Measurements from ENCODE around the gene ATP5PD.
"Not testable (repeated sequence)": the region's sequence is repeated elsewhere in the genome, so short reads cannot be mapped to it uniquely, and the experiment has no call there.

ATP5PD gene

DNA sequence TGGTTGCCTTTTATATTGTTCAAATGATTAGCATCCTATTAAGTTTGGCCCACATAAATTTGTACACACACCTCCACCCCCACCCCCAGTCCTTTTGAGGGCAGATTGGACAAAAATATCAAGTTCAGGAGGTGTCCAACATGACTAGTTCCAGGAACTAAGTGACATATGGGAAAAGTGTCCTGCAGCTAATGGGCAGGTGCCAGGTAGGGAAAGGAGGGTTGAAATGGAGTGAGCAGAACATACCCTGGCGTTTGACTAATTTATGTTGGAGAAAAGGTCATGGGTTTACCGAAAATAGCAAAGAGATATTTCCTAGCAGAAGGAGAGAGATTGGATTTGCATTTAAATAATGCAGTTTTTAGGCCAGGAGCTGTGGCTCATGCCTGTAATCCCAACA lies 5.2 kb upstream of the ATP5PD start:
- no peak for DNase-seq (ENCODE audit: low read depth in 2 of 2)

GRCh38 chr17:75049706-75050105 lies 2.9 kb upstream of the ATP5PD start:
- DNase-seq (ENCODE audit: low read depth in 2 of 2): no peak

- DNase-seq (ENCODE audit: low read depth in 2 of 2): no peak
These were observed 2.3 kb upstream of the ATP5PD start for GRCh38 chr17:75049057-75049456.

- DNase-seq (ENCODE audit: low read depth in 2 of 2): no peak
These were observed 1.6 kb upstream of the ATP5PD start for GRCh38 chr17:75048249-75048878.

DNA sequence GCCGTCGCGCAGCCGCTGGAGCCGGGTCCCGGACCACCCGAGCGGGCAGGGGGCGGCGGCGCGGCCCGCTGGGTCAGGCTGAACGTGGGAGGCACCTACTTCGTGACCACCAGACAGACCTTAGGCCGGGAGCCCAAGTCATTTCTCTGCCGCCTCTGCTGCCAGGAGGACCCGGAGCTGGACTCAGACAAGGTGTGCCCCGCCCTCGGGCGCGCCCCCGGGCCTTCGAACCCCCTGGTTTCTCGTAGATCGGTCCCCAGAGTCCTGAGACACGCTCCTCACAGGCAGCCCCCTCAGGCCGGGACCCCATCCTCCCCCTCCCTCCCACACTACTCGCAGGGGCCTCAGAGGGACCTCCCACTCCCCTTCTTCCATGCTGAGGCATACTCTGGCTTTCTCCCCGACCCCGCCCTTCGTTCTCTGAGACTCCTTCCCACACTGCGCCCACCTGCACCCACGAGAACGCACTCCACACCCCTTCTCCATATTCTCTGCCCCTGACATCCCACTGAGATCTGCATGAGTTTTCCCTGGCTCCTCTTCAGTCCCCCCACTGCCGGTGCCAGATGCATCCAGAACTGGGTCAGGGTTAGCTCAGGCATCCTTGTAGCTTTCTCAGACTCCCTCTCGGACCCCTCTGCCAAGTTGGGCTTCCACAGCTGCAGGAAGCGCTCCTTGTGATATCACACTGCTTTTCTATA lies 779 bp upstream of the ATP5PD start:
- DNase-seq (ENCODE audit: low read depth in 2 of 2): no peak

GRCh38 chr17:75045946-75046406 lies 793 bp downstream of the ATP5PD start:
- DNase-seq (ENCODE audit: low read depth in 2 of 2): not testable (repeated sequence)

GRCh38 chr17:75044716-75045115 lies 2.1 kb downstream of the ATP5PD start:
- DNase-seq (ENCODE audit: low read depth in 2 of 2): no peak

- DNase-seq (ENCODE audit: low read depth in 2 of 2): not testable (repeated sequence)
These were observed 3.0 kb downstream of the ATP5PD start for GRCh38 chr17:75043789-75044188.

- DNase-seq (ENCODE audit: low read depth in 2 of 2): no peak
These were observed 5.0 kb downstream of the ATP5PD start for GRCh38 chr17:75041656-75042280.

GRCh38 chr17:75039238-75039637 lies 7.5 kb downstream of the ATP5PD start:
- DNase-seq (ENCODE audit: low read depth in 2 of 2): no peak

DNA sequence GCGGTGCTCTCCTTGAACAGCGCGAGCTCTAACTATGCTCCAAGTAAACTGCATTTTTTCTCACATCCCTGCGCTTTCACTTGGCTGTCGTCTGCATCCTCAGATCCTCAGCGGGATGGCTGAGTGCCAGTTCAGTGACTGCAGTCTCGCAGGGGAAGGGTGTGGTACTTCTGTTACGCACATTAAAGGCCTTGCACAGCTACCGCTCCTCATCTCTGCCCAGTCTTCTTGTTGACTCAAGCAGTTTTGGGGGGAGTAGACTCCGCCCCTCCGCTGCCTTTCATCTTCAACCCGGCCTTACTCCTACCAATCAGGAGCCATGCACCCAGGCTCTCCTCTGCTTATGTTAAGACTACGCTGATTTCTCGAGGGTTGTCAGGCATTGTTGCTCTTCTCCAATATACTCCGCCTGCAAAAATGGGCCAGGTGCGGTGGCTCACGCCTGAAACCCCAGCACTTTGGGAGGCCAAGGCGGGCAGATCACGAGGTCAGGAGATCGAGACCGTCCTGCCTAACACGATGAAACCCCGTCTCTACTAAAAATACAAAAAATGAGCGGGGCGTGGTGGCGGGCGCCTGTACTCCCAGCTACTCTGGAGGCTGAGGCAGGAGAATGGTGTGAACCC lies 10.0 kb downstream of the ATP5PD start:
- peak; percentile 65 to 75 for DNase-seq (ENCODE audit: low read depth in 2 of 2)

GRCh38 chr17:75034236-75034908 lies 12.4 kb downstream of the ATP5PD start:
- peak in 1 of 2 donors; percentile 54 for DNase-seq (ENCODE audit: low read depth in 2 of 2)

GRCh38 chr17:75033346-75034235 lies 13.2 kb downstream of the ATP5PD start:
- peak; percentile 64 to 67 for DNase-seq (ENCODE audit: low read depth in 2 of 2)

DNA sequence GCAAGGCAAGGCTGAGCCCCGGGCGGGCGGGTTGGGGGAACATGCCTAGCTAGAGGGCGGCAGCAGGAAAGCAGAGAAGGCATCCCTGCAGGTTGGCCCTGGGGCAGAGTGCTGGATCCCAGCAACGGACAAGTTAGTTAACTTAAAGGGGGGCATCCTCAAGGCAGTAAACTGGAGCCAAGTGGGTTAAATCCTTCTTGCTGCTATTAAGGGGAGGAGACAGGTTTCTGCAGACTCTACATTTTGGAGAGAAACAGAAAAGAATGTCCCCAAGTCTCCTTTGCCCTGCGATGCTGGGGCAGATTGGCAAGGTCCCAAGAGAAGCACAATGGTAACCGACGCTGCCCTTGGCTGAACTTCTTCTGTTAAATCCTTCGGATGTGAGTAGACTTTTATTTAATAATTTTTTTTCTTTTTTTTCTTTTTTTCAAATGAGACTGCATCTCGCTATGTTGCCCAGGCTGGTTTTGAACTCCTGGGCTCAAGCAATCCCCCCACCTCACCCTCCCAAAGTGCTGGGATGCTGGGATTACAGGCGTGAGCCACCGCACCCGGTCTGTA lies 14.0 kb downstream of the ATP5PD start:
- DNase-seq (ENCODE audit: low read depth in 2 of 2): no peak

GRCh38 chr17:75031972-75032719 lies 14.6 kb downstream of the ATP5PD start:
- no peak for DNase-seq (ENCODE audit: low read depth in 2 of 2)

- DNase-seq (ENCODE audit: low read depth in 2 of 2): no peak
These were observed 16.6 kb downstream of the ATP5PD start for GRCh38 chr17:75030161-75030560.

- not testable (repeated sequence) for DNase-seq (ENCODE audit: low read depth in 2 of 2)
These were observed 20.1 kb downstream of the ATP5PD start for GRCh38 chr17:75026650-75027049.

DNA sequence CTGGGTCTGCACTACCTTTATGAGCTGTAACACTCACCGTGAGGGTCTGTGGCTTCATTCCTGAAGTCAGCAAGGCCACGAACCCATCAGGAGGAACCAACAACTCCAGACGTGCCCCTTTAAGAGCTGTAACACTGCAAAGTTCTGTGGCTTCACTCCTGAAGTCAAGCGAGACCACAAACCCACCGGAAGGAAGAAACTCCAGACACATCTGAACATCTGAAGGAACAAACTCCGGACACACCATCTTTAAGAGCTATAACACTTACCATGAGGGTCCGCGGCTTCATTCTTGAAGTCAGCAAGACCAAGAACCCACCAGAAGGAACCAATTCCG lies 21.4 kb downstream of the ATP5PD start:
- DNase-seq (ENCODE audit: low read depth in 2 of 2): not testable (repeated sequence)

GRCh38 chr17:75024686-75025397 lies 21.9 kb downstream of the ATP5PD start:
- DNase-seq (ENCODE audit: low read depth in 2 of 2): no peak
